Neural crest cell (in vitro differentiated cells): ENCODE results near the gene ABCA6. TPM values are rescaled to one million over a fixed set of nuclear protein-coding genes. Genes with fewer than 3 reads are reported as not detected.

Source experiments
- DNase-seq: peaks from one replicate; pipeline ENCODE4 v3.0.0; 2021; ENCODE audit warnings: low read depth, mixed read lengths, low spot score
- H3K27ac Mint-ChIP-seq: one replicate; pipeline ENCODE4 v1.8.0; 2021; ENCODE audit warnings: mild to moderate bottlenecking, mixed read lengths; ENCODE audit not compliant: unreplicated experiment
- H3K27me3 Mint-ChIP-seq: 2 replicates; pipeline ENCODE4 v1.8.0; 2021; ENCODE audit warnings: low read depth, mild to moderate bottlenecking, mixed read lengths
- H3K36me3 Mint-ChIP-seq: 2 replicates; pipeline ENCODE4 v1.8.0; 2021; ENCODE audit warnings: low read depth, mild to moderate bottlenecking, mixed read lengths
- H3K4me1 Mint-ChIP-seq: 2 replicates; pipeline ENCODE4 v1.8.0; 2021; ENCODE audit warnings: mixed read lengths
- H3K4me3 Mint-ChIP-seq: one replicate; pipeline ENCODE4 v1.8.0; 2021; ENCODE audit warnings: mild to moderate bottlenecking, mixed read lengths
- H3K9me3 Mint-ChIP-seq: 2 replicates; pipeline ENCODE4 v1.8.0; 2021; ENCODE audit warnings: mixed read lengths
- total RNA-seq: library from RNA; stranded (reverse); gene quantifications from 2 replicates; pipeline ENCODE4 v1.2.1, GENCODE V29; 2021
- TF ChIP-seq, protein P1 (sequence below): fragments of 200-600 bp; sonication (generic); conservative IDR thresholded peaks from 2 replicates; pipeline ENCODE4 v1.5.0; 2021; ENCODE audit warnings: antibody characterized with exemption, mild to moderate bottlenecking

ABCA6 gene
- total RNA-seq, 1 donor from 2014 or later: 0.16 TPM

- Mint-ChIP-seq H3K9me3 (peaks cover 29% of the 10 kb centered on the region), H3K27me3 (no peaks in the 10 kb centered on the region), H3K4me1 (peaks cover 38% of the 10 kb centered on the region), H3K27ac (no peak overlapping the region), H3K4me3 (no peak overlapping the region), H3K36me3 (peaks cover 13% of the 10 kb centered on the region)
- DNase-seq: no peak
- TF ChIP-seq, protein P1, sequence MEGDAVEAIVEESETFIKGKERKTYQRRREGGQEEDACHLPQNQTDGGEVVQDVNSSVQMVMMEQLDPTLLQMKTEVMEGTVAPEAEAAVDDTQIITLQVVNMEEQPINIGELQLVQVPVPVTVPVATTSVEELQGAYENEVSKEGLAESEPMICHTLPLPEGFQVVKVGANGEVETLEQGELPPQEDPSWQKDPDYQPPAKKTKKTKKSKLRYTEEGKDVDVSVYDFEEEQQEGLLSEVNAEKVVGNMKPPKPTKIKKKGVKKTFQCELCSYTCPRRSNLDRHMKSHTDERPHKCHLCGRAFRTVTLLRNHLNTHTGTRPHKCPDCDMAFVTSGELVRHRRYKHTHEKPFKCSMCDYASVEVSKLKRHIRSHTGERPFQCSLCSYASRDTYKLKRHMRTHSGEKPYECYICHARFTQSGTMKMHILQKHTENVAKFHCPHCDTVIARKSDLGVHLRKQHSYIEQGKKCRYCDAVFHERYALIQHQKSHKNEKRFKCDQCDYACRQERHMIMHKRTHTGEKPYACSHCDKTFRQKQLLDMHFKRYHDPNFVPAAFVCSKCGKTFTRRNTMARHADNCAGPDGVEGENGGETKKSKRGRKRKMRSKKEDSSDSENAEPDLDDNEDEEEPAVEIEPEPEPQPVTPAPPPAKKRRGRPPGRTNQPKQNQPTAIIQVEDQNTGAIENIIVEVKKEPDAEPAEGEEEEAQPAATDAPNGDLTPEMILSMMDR: peak; percentile 17
Measured at GRCh38 chr17:69058165-69058564, 83.5 kb downstream of the ABCA6 start.

DNA sequence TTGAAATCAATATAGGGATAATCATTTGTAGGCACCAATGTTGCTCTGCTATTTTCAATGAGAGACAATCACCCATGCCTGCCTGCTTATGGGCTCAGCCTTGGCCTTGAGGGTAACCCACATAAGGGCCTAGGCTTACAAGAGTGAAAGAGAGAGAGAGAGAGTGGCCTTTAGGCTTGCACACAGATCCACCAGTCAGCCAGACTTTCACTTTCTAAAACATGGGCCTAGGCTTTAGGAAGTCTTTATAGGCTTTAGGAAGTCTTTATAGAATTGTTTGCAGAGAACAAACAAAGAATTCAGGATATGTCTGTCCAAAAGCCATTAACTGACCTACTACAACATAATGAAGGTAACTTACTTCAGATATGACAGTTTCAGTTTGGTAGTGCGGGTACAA, 84.4 kb downstream of the ABCA6 start:
- TF ChIP-seq, protein P1: no peak
- no peak overlapping the region for H3K4me3 Mint-ChIP-seq
- DNase-seq: no peak

GRCh38 chr17:69056179-69056823, 85.4 kb downstream of the ABCA6 start:
- DNase-seq: no peak

More for the DNA sequence above, 84.4 kb downstream of the ABCA6 start:
- H3K36me3 Mint-ChIP-seq: peaks cover 13% of the 10 kb centered on the region
- no peaks in the 10 kb centered on the region for H3K27me3 Mint-ChIP-seq
- H3K27ac Mint-ChIP-seq: no peak overlapping the region
- peaks cover 34% of the 10 kb centered on the region for H3K4me1 Mint-ChIP-seq
- H3K9me3 Mint-ChIP-seq: peaks cover 30% of the 10 kb centered on the region

GRCh38 chr17:69055334-69055733, 86.4 kb downstream of the ABCA6 start:
- Mint-ChIP-seq H3K27me3 (no peaks in the 10 kb centered on the region), H3K27ac (no peak overlapping the region), H3K4me1 (peaks cover 25% of the 10 kb centered on the region), H3K9me3 (peaks cover 35% of the 10 kb centered on the region), H3K36me3 (peaks cover 17% of the 10 kb centered on the region), H3K4me3 (no peak overlapping the region)
- no peak for DNase-seq
- TF ChIP-seq, protein P1: no peak

More at GRCh38 chr17:69056179-69056823, 85.4 kb downstream of the ABCA6 start:
- TF ChIP-seq, protein P1: no peak
- Mint-ChIP-seq H3K4me1 (peaks cover 29% of the 10 kb centered on the region), H3K36me3 (peaks cover 17% of the 10 kb centered on the region), H3K4me3 (no peak overlapping the region), H3K27ac (no peak overlapping the region), H3K9me3 (peaks cover 34% of the 10 kb centered on the region), H3K27me3 (no peaks in the 10 kb centered on the region)

DNA sequence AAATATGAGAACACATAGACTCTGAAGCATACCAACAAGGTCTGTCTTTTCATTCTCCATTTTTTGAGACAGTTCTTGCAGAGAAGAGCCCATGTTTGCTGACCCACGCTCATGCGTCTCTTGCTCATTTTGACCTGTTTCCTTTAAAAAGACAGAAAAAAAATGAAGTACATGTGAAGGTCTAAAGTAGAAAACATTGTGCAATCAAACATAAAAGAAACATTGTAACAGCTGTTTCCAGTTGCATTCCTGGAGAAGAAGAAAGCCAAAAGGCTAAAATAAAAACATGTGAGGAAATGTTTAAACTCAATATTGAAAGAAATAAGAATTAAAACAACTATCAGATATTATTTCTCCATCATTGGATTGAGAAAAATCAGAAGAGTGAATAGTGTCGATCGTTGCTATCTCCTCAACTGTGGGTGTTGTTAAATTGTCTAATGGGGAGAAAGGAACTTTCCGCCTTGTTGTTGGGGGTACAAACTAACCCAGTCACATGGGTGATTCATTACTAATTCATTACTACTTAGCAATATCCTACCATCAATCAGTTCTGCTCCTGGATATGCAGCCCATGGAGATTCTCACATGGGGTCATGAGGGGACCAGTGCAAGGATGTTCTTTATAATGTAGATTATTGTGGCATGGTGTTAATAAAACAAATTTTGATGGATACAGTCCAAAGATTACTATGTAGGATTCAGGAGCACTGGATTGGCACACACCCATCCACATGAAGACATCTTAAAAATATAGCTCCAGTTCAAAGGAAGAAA, 90.5 kb downstream of the ABCA6 start:
- TF ChIP-seq, protein P1: no peak
- H3K9me3 Mint-ChIP-seq: peaks cover 25% of the 10 kb centered on the region
- DNase-seq: no peak
- H3K36me3 Mint-ChIP-seq: peaks cover 10% of the 10 kb centered on the region
- H3K27ac Mint-ChIP-seq: no peak overlapping the region
- H3K27me3 Mint-ChIP-seq: no peaks in the 10 kb centered on the region
- no peak overlapping the region for H3K4me3 Mint-ChIP-seq
- H3K4me1 Mint-ChIP-seq: peaks cover 23% of the 10 kb centered on the region
